HEK293 (cell line): Measurements from ENCODE around the gene CANT1.
A peak's percentile ranks its signal among the peaks of the same experiment; 100 is the strongest.

ENCODE experiments used
- ATF2 ChIP-seq: fragments of 450-650 bp; formaldehyde crosslinking; IDR thresholded peaks from 2 replicates; pipeline ENCODE4 v1.5.1; 2016; ENCODE audit warnings: missing biosample characterization, missing genetic modification characterization, low read depth
- ELK4 ChIP-seq: IDR thresholded peaks from 2 replicates; pipeline ENCODE4 v1.6.1; 2011; ENCODE audit warnings: mild to moderate bottlenecking, low read depth, low read length, borderline replicate concordance
- GLIS1 ChIP-seq: fragments of 450-650 bp; formaldehyde crosslinking; IDR thresholded peaks from 2 replicates; pipeline ENCODE4 v1.5.1; 2016; ENCODE audit warnings: missing biosample characterization, missing genetic modification characterization
- IKZF3 ChIP-seq: fragments of 450-650 bp; IDR thresholded peaks from 2 replicates; pipeline ENCODE4 v1.5.0; 2018; ENCODE audit warnings: missing biosample characterization, mild to moderate bottlenecking, missing genetic modification characterization, moderate library complexity
- KLF7 ChIP-seq: fragments of 450-650 bp; formaldehyde crosslinking; IDR thresholded peaks from 2 replicates; pipeline ENCODE4 v1.5.1; 2016; ENCODE audit warnings: missing biosample characterization, missing genetic modification characterization, borderline replicate concordance
- KLF8 ChIP-seq: fragments of 450-650 bp; formaldehyde crosslinking; IDR thresholded peaks from 2 replicates; pipeline ENCODE4 v1.5.1; 2016; ENCODE audit warnings: missing biosample characterization, missing genetic modification characterization
- OSR2 ChIP-seq: fragments of 450-650 bp; formaldehyde crosslinking; IDR thresholded peaks from 2 replicates; pipeline ENCODE4 v1.5.1; 2016; ENCODE audit warnings: missing biosample characterization, missing genetic modification characterization
- PRDM1 ChIP-seq: fragments of 450-650 bp; formaldehyde crosslinking; IDR thresholded peaks from 2 replicates; pipeline ENCODE4; 2016; ENCODE audit warnings: missing biosample characterization, missing genetic modification characterization
- SALL2 ChIP-seq: fragments of 450-650 bp; formaldehyde crosslinking; IDR thresholded peaks from 2 replicates; pipeline ENCODE4 v1.5.0; 2017; ENCODE audit warnings: missing biosample characterization, mild to moderate bottlenecking, missing genetic modification characterization, borderline replicate concordance
- TCF7L2 ChIP-seq: IDR thresholded peaks from 2 replicates; pipeline ENCODE4 v1.6.1; 2011; ENCODE audit warnings: low read depth, mild to moderate bottlenecking, inconsistent platforms, low read length, moderate library complexity, borderline replicate concordance
- ZBTB1 ChIP-seq: fragments of 450-650 bp; formaldehyde crosslinking; IDR thresholded peaks from 2 replicates; pipeline ENCODE4 v1.5.1; 2016; ENCODE audit warnings: missing biosample characterization, missing genetic modification characterization
- ZBTB11 ChIP-seq: fragments of 450-650 bp; formaldehyde crosslinking; conservative IDR thresholded peaks from 2 replicates; pipeline ENCODE4 v1.5.1; 2016; ENCODE audit warnings: low read depth, missing biosample characterization, missing genetic modification characterization
- ZIC2 ChIP-seq: fragments of 450-650 bp; formaldehyde crosslinking; IDR thresholded peaks from 2 replicates; pipeline ENCODE4 v1.5.1; 2016; ENCODE audit warnings: missing biosample characterization, missing genetic modification characterization
- ZNF121 ChIP-seq: fragments of 450-650 bp; formaldehyde crosslinking; IDR thresholded peaks from 2 replicates; pipeline ENCODE4 v1.5.1; 2016; ENCODE audit warnings: missing biosample characterization, missing genetic modification characterization
- ZNF138 ChIP-seq: fragments of 450-650 bp; formaldehyde crosslinking; IDR thresholded peaks from 2 replicates; pipeline ENCODE4 v1.5.1; 2016; ENCODE audit warnings: missing biosample characterization, missing genetic modification characterization, borderline replicate concordance
- ZNF155 ChIP-seq: fragments of 450-650 bp; formaldehyde crosslinking; IDR thresholded peaks from 2 replicates; pipeline ENCODE4 v1.5.1; 2016; ENCODE audit warnings: missing biosample characterization, missing genetic modification characterization
- ZNF169 ChIP-seq: fragments of 450-650 bp; formaldehyde crosslinking; IDR thresholded peaks from 2 replicates; pipeline ENCODE4 v1.5.1; 2016; ENCODE audit warnings: missing biosample characterization, missing genetic modification characterization
- ZNF202 ChIP-seq: fragments of 450-650 bp; formaldehyde crosslinking; IDR thresholded peaks from 2 replicates; pipeline ENCODE4 v1.5.1; 2016; ENCODE audit warnings: missing biosample characterization, missing genetic modification characterization, borderline replicate concordance
- ZNF248 ChIP-seq: fragments of 450-650 bp; formaldehyde crosslinking; IDR thresholded peaks from 2 replicates; pipeline ENCODE4 v1.5.1; 2017; ENCODE audit warnings: missing biosample characterization, missing genetic modification characterization
- ZNF302 ChIP-seq: fragments of 450-650 bp; formaldehyde crosslinking; IDR thresholded peaks from 2 replicates; pipeline ENCODE4 v1.5.1; 2016; ENCODE audit warnings: missing biosample characterization, missing genetic modification characterization, low read depth
- ZNF37A ChIP-seq: fragments of 450-650 bp; IDR thresholded peaks from 2 replicates; pipeline ENCODE4 v1.5.1; 2018; ENCODE audit warnings: missing biosample characterization, missing genetic modification characterization
- ZNF416 ChIP-seq: fragments of 450-650 bp; formaldehyde crosslinking; IDR thresholded peaks from 2 replicates; pipeline ENCODE4 v1.5.1; 2016; ENCODE audit warnings: missing biosample characterization, missing genetic modification characterization
- ZNF426 ChIP-seq: fragments of 450-650 bp; formaldehyde crosslinking; IDR thresholded peaks from 2 replicates; pipeline ENCODE4 v1.5.1; 2017; ENCODE audit warnings: missing biosample characterization, missing genetic modification characterization, mild to moderate bottlenecking, inconsistent platforms, moderate library complexity
- ZNF501 ChIP-seq: fragments of 450-650 bp; formaldehyde crosslinking; IDR thresholded peaks from 2 replicates; pipeline ENCODE4 v1.5.1; 2016; ENCODE audit warnings: missing biosample characterization, missing genetic modification characterization
- ZNF544 ChIP-seq: fragments of 450-650 bp; formaldehyde crosslinking; IDR thresholded peaks from 2 replicates; pipeline ENCODE4 v1.5.0; 2017; ENCODE audit warnings: missing biosample characterization, missing genetic modification characterization
- ZNF560 ChIP-seq: fragments of 450-650 bp; formaldehyde crosslinking; IDR thresholded peaks from 2 replicates; pipeline ENCODE4 v1.5.1; 2017; ENCODE audit warnings: missing biosample characterization, missing genetic modification characterization, borderline replicate concordance
- ZNF624 ChIP-seq: fragments of 450-650 bp; formaldehyde crosslinking; IDR thresholded peaks from 2 replicates; pipeline ENCODE4 v1.5.1; 2017; ENCODE audit warnings: missing biosample characterization, missing genetic modification characterization
- ZNF670 ChIP-seq: fragments of 450-650 bp; formaldehyde crosslinking; IDR thresholded peaks from 2 replicates; pipeline ENCODE4 v1.5.1; 2016; ENCODE audit warnings: missing biosample characterization, missing genetic modification characterization, low read depth
- ZNF704 ChIP-seq: fragments of 450-650 bp; formaldehyde crosslinking; IDR thresholded peaks from 2 replicates; pipeline ENCODE4 v1.5.1; 2016; ENCODE audit warnings: missing biosample characterization, missing genetic modification characterization
- ZNF76 ChIP-seq: fragments of 450-650 bp; formaldehyde crosslinking; IDR thresholded peaks from 2 replicates; pipeline ENCODE4; 2016; ENCODE audit warnings: low read depth, missing biosample characterization, missing genetic modification characterization, borderline replicate concordance
- ZSCAN30 ChIP-seq: fragments of 450-650 bp; IDR thresholded peaks from 2 replicates; pipeline ENCODE4 v1.5.1; 2018; ENCODE audit warnings: missing biosample characterization, mild to moderate bottlenecking, missing genetic modification characterization, moderate library complexity
- TF ChIP-seq, protein P1 (sequence below): fragments of 450-650 bp; formaldehyde crosslinking; IDR thresholded peaks from 2 replicates; pipeline ENCODE4 v1.5.1; 2017; ENCODE audit warnings: missing biosample characterization, missing genetic modification characterization

CANT1 gene

DNA sequence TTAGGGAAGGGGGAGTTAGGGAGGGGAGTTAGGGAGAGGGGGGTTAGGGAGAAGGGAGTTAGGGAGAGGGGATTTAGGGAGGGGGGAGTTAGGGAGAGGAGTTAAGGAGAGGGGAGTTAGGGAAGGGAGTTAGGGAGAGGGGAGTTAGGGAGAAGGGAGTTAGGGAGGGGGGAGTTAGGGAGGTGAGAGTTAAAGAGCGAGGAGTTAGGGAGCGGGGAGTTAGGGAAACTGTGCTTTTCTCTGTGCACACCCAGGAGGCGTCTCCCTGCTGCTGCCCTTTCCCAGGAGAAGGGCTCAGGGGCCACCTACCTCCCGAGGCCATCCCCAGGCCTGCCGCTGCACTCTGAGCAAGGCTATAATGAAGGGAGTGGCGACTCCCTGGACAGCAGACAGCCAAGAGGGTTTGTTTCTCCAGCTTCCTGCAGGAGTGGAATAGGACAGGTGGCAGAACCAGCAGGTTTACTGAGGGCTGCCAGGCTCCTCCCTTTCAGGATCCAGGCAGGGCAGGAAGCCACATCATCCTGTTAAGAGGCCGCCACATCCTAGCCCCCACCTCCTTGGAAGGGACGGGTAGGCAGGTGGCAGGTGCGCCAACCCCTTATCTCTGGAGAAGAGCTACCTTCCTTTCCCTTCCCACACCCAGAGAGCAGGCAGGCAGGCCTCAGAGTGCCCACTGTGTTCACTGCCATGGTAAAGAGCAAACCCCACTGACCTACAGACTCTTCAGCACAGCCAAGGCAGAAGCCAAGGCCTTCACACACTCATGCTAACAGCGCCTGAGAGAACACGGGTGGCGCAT is 4.3 kb downstream of the CANT1 start (continued):
- TF ChIP-seq ELK4 (no peak), KLF8 (no peak), ZNF426 (tag by site-specific recombination) (no peak), ZNF76 (tag by site-specific recombination) (no peak), ZNF248 (tag by site-specific recombination) (no peak), ZNF416 (tag by site-specific recombination) (no peak), ATF2 (no peak), OSR2 (tag by site-specific recombination) (no peak), ZNF37A (no peak), ZIC2 (tag by site-specific recombination) (peak; percentile 81), TCF7L2 (no peak), ZNF501 (tag by site-specific recombination) (no peak), ZNF302 (no peak), ZNF560 (tag by site-specific recombination) (no peak), ZNF670 (tag by site-specific recombination) (no peak), ZNF138 (tag by site-specific recombination) (no peak), ZSCAN30 (tag by site-specific recombination) (no peak), ZNF202 (no peak), ZNF624 (tag by site-specific recombination) (no peak), SALL2 (tag by site-specific recombination) (no peak), ZNF704 (tag by site-specific recombination) (no peak), IKZF3 (tag by site-specific recombination) (peak; percentile 53; the same call in 1 of the 2 replicates), ZNF544 (tag by site-specific recombination) (no peak), ZNF155 (tag by site-specific recombination) (no peak), PRDM1 (tag by site-specific recombination) (peak; percentile 37; the same call in 1 of the 2 replicates), ZBTB1 (tag by site-specific recombination) (no peak), KLF7 (tag by site-specific recombination) (no peak), ZNF169 (no peak), GLIS1 (tag by site-specific recombination) (peak; percentile 61), ZNF121 (tag by site-specific recombination) (no peak), ZBTB11 (tag by site-specific recombination) (no peak)
- TF ChIP-seq, protein P1, sequence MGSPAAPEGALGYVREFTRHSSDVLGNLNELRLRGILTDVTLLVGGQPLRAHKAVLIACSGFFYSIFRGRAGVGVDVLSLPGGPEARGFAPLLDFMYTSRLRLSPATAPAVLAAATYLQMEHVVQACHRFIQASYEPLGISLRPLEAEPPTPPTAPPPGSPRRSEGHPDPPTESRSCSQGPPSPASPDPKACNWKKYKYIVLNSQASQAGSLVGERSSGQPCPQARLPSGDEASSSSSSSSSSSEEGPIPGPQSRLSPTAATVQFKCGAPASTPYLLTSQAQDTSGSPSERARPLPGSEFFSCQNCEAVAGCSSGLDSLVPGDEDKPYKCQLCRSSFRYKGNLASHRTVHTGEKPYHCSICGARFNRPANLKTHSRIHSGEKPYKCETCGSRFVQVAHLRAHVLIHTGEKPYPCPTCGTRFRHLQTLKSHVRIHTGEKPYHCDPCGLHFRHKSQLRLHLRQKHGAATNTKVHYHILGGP (tag by site-specific recombination) = no peak
